ENCODE data around the gene LDB2. TPM values are rescaled to one million over a fixed set of nuclear protein-coding genes. Genes with fewer than 3 reads are reported as not detected.

The LDB2 gene
- total and polyA plus RNA-seq, 2 donors (not counting 3 experiments of a cell fraction or from before 2014, with no cell fraction given), result 127 to 223 TPM

DNA sequence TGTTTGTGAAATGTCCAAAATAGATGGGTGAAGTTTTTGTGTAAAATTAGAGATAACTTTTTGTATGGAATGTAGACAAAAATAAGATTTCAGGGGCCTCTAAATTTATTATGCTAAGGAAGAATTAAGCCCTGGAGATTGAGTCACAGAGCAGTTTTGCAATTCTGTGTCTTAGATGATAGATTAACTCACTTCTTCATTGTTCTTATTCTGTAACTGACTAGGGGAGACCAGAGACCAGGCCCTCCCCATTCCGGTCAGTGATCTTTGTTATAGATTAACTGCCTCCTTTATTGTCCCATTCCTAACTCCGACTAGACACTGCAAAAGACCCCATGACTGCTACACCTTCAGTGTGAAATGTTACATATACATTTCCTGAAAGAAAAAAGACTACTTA is 433.8 kb downstream of the LDB2 start:
- no TSS peak for BruUV-seq (replicated peaks)
- CTCF ChIA-PET, result no interaction called here
- POLR2A ChIA-PET, result no interaction called here
- no peaks in the 10 kb centered on the region for H3K4me1 ChIP-seq (ENCODE audit: control insufficient read depth, extremely low read depth, insufficient read depth, low read length)
- dilution Hi-C loops (cut with MboI; ENCODE audit: extremely low pct_ligation_motif_present, low sequenced_read_pairs) (no loop called here), intact Hi-C loops (cut with micrococcal nuclease) (no loop called here)
- DNase-seq (ENCODE audit: low read depth, low spot score) (no peak), FAIRE-seq (no peak)
- H3K9ac ChIP-seq (replicated peaks; ENCODE audit: extremely low read depth, insufficient read depth, low read length), result no peak overlapping the region
- H3K79me2 ChIP-seq (ENCODE audit: control insufficient read depth, insufficient read depth, low read length), result no peaks in the 10 kb centered on the region
- H3K36me3 ChIP-seq (ENCODE audit: control insufficient read depth in 2 of 2, extremely low read depth in 1 of 2, insufficient read depth in 2 of 2, low read length in 2 of 2), result no peaks in the 10 kb centered on the region
- TF ChIP-seq, protein P1, sequence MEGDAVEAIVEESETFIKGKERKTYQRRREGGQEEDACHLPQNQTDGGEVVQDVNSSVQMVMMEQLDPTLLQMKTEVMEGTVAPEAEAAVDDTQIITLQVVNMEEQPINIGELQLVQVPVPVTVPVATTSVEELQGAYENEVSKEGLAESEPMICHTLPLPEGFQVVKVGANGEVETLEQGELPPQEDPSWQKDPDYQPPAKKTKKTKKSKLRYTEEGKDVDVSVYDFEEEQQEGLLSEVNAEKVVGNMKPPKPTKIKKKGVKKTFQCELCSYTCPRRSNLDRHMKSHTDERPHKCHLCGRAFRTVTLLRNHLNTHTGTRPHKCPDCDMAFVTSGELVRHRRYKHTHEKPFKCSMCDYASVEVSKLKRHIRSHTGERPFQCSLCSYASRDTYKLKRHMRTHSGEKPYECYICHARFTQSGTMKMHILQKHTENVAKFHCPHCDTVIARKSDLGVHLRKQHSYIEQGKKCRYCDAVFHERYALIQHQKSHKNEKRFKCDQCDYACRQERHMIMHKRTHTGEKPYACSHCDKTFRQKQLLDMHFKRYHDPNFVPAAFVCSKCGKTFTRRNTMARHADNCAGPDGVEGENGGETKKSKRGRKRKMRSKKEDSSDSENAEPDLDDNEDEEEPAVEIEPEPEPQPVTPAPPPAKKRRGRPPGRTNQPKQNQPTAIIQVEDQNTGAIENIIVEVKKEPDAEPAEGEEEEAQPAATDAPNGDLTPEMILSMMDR (IDR thresholded peaks at IDR 0.05; ENCODE audit: extremely low read depth in 1 of 2, insufficient read depth in 1 of 2, low read depth in 1 of 2, low read length in 2 of 2), result no peak
- no peak for TF ChIP-seq GATA2 (IDR thresholded peaks at IDR 0.05; ENCODE audit: insufficient read depth, insufficient read length, low read depth, low read length)
- TF ChIP-seq, protein P2, sequence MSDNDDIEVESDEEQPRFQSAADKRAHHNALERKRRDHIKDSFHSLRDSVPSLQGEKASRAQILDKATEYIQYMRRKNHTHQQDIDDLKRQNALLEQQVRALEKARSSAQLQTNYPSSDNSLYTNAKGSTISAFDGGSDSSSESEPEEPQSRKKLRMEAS (IDR thresholded peaks at IDR 0.05; ENCODE audit: insufficient read depth, insufficient read length), result no peak
- no peak for TF ChIP-seq EZH2 (IDR thresholded peaks at IDR 0.05; ENCODE audit: borderline replicate concordance, low read depth, low read length, severe bottlenecking)
- no peak for TF ChIP-seq JUN (IDR thresholded peaks at IDR 0.05; ENCODE audit: borderline replicate concordance, insufficient read depth, insufficient read length, low read depth)
- no peak for TF ChIP-seq MYC (IDR thresholded peaks at IDR 0.05; ENCODE audit: low read depth, low read length)
- TF ChIP-seq POLR2AphosphoS5 (IDR thresholded peaks at IDR 0.05; ENCODE audit: insufficient read depth, low read depth, low read length), result no peak
- TF ChIP-seq POLR2A (IDR thresholded peaks at IDR 0.05; ENCODE audit: low read depth, low read length), result no peak
- TF ChIP-seq FOS (IDR thresholded peaks at IDR 0.05; ENCODE audit: borderline replicate concordance, insufficient read depth, low read length), result no peak
- no peak overlapping the region for H3K4me2 ChIP-seq (ENCODE audit: insufficient read depth, low read length)
- H4K20me1 ChIP-seq (replicated peaks; ENCODE audit: control insufficient read depth, extremely low read depth, insufficient read depth, low read length), result no peaks in the 10 kb centered on the region
- peaks cover 0 to 4% of the 10 kb centered on the region in 2 experiments for H3K27me3 ChIP-seq (ENCODE audit: control insufficient read depth in 2 of 2, insufficient read depth in 2 of 2, low read length in 2 of 2)
- no peaks in the 10 kb centered on the region for H3K9me1 ChIP-seq (replicated peaks; ENCODE audit: control insufficient read depth, extremely low read depth, insufficient read depth, low read length)
- no peak overlapping the region for H3K4me3 ChIP-seq (replicated peaks in 1 of 3; ENCODE audit: insufficient read depth in 1 of 3, low read depth in 1 of 3, low read length in 3 of 3)
- H2AFZ ChIP-seq (ENCODE audit: low read depth, low read length), result no peak overlapping the region
- no peak overlapping the region for H3K27ac ChIP-seq (ENCODE audit: insufficient read depth, low read depth, low read length)
- no peaks in the 10 kb centered on the region for H3K9me3 ChIP-seq (replicated peaks; ENCODE audit: control insufficient read depth, insufficient read depth, low read length)
